Skin of body (tissue), 2 donors: Measurements from ENCODE around the gene GULP1. TPM values are rescaled to one million over a fixed set of nuclear protein-coding genes. Genes with fewer than 3 reads are reported as not detected.
"Not testable (repeated sequence)": the region's sequence is repeated elsewhere in the genome, so short reads cannot be mapped to it uniquely, and the experiment has no call there.

Experiments used
- DNase-seq: peaks from one replicate; lab custom pipeline; 2025; lab: John Stamatoyannopoulos, UW
- total RNA-seq: library from RNA; depleted of rRNA; stranded (reverse); fragments of >200 nt; gene quantifications from one replicate; pipeline ENCODE4 v1.2.3, GENCODE V29; 2014

The GULP1 gene
- total RNA-seq, 1 donor from 2014 or later = 56.8 TPM

GRCh38 chr2:188526701-188527100 is 235.0 kb downstream of the GULP1 start:
- DNase-seq = no peak

GRCh38 chr2:188527141-188527540 is 235.5 kb downstream of the GULP1 start:
- DNase-seq = peak; percentile 78

GRCh38 chr2:188527581-188527993 is 235.9 kb downstream of the GULP1 start:
- DNase-seq = peak; percentile 80

- DNase-seq = no peak
Measured at GRCh38 chr2:188529710-188530109, 238.0 kb downstream of the GULP1 start.

GRCh38 chr2:188534875-188535274 is 243.2 kb downstream of the GULP1 start:
- no peak for DNase-seq

GRCh38 chr2:188551671-188552070 is 260.0 kb downstream of the GULP1 start:
- DNase-seq = no peak

GRCh38 chr2:188557081-188557480 is 265.4 kb downstream of the GULP1 start:
- no peak for DNase-seq

GRCh38 chr2:188559455-188559854 is 267.8 kb downstream of the GULP1 start:
- not testable (repeated sequence) for DNase-seq

GRCh38 chr2:188561473-188561979 is 269.9 kb downstream of the GULP1 start:
- DNase-seq = no peak

GRCh38 chr2:188569431-188570165 is 277.9 kb downstream of the GULP1 start:
- DNase-seq = peak; percentile 74

GRCh38 chr2:188570370-188570769 is 278.7 kb downstream of the GULP1 start:
- DNase-seq = peak; percentile 16

GRCh38 chr2:188571543-188572303 is 280.0 kb downstream of the GULP1 start:
- no peak for DNase-seq

- DNase-seq = no peak
Measured at GRCh38 chr2:188572592-188572991, 280.9 kb downstream of the GULP1 start.

GRCh38 chr2:188573453-188573852 is 281.8 kb downstream of the GULP1 start:
- no peak for DNase-seq

- peak; percentile 68 for DNase-seq
Measured at GRCh38 chr2:188576006-188576405, 284.3 kb downstream of the GULP1 start.

- DNase-seq = peak; percentile 90
Measured at GRCh38 chr2:188576651-188577050, 285.0 kb downstream of the GULP1 start.

GRCh38 chr2:188577231-188577630 is 285.6 kb downstream of the GULP1 start:
- no peak for DNase-seq

- DNase-seq = no peak
Measured at GRCh38 chr2:188580738-188581137, 289.1 kb downstream of the GULP1 start.

- no peak for DNase-seq
Measured at GRCh38 chr2:188582211-188582610, 290.5 kb downstream of the GULP1 start.

- DNase-seq = no peak
Measured at GRCh38 chr2:188588235-188588634, 296.6 kb downstream of the GULP1 start.

- DNase-seq = no peak
Measured at GRCh38 chr2:188596054-188596453, 304.4 kb downstream of the GULP1 start.

- DNase-seq = no peak
Measured at GRCh38 chr2:188598551-188598950, 306.9 kb downstream of the GULP1 start.

GRCh38 chr2:188599140-188599539 is 307.5 kb downstream of the GULP1 start:
- no peak for DNase-seq
